RWPE2 (cell line): Measurements from ENCODE around the gene KIF11.
A peak's percentile ranks its signal among the peaks of the same experiment; 100 is the strongest.

Experiments
- ATAC-seq: fragments of 200-7000 bp; cut with Tn5 transposase; 3 replicates; pipeline ENCODE4 v1.9.1; 2021; ENCODE audit warnings: low read depth
- DNase-seq: peaks from one replicate; pipeline ENCODE4 v3.0.0-alpha.2; 2020; ENCODE audit warnings: low spot score
- H3K27ac ChIP-seq: fragments of 450-650 bp; 2 replicates; pipeline ENCODE4 v1.5.1; 2017; ENCODE audit warnings: mild to moderate bottlenecking; ENCODE audit not compliant: poor library complexity, severe bottlenecking
- H3K27me3 ChIP-seq: fragments of 250-450 bp; sonication (Bioruptor Pico); 2 replicates; pipeline ENCODE4 v1.5.1; 2021; ENCODE audit warnings: mild to moderate bottlenecking, moderate library complexity; ENCODE audit not compliant: insufficient read depth, poor library complexity, severe bottlenecking
- H3K36me3 ChIP-seq: fragments of 250-450 bp; sonication (Bioruptor Pico); 2 replicates; pipeline ENCODE4 v1.5.1; 2020; ENCODE audit warnings: low read depth, mild to moderate bottlenecking, moderate library complexity
- H3K4me1 ChIP-seq: fragments of 250-450 bp; sonication (Bioruptor Pico); 2 replicates; pipeline ENCODE4 v1.5.1; 2021; ENCODE audit warnings: mild to moderate bottlenecking, moderate library complexity; ENCODE audit not compliant: insufficient read depth, poor library complexity, severe bottlenecking
- H3K4me3 ChIP-seq: fragments of 250-450 bp; sonication (Bioruptor Pico); 2 replicates; pipeline ENCODE4 v1.5.1; 2021; ENCODE audit warnings: mild to moderate bottlenecking, moderate library complexity; ENCODE audit not compliant: severe bottlenecking
- H3K9me3 ChIP-seq: fragments of 250-450 bp; sonication (Bioruptor Pico); 2 replicates; pipeline ENCODE4 v1.5.1; 2021; ENCODE audit warnings: mild to moderate bottlenecking, moderate library complexity; ENCODE audit not compliant: severe bottlenecking
- CTCF ChIP-seq: fragments of 450-650 bp; IDR thresholded peaks from one replicate; pipeline ENCODE4 v1.5.1; 2017; ENCODE audit warnings: mild to moderate bottlenecking, moderate library complexity; ENCODE audit not compliant: poor library complexity, severe bottlenecking

KIF11 gene

GRCh38 chr10:92689663-92690210 is 96.8 kb downstream of the KIF11 start, which contains the start of gene HHEX:
Gene HHEX, plus strand, starts transcription at chr10:92689955. Its CDS starts 32 bp downstream, at chr10:92689987.
- H3K36me3 ChIP-seq: peaks cover 12% of the 10 kb centered on the region; the same call in 1 of the 2 replicates
- ATAC-seq (peak; percentile 87), DNase-seq (no peak)
- no peaks in the 10 kb centered on the region for H3K27me3 ChIP-seq
- TF ChIP-seq CTCF: no peak
- no peaks in the 10 kb centered on the region for H3K9me3 ChIP-seq
- no peaks in the 10 kb centered on the region for H3K4me1 ChIP-seq
- H3K27ac ChIP-seq: no peak within 1 kb of the TSS
- H3K4me3 ChIP-seq: peak within 1 kb of the TSS; percentile 91

- DNase-seq: peak; percentile 60
- peak; percentile 9; the same call in 2 of the 3 replicates for ATAC-seq
- Histone ChIP-seq H3K36me3 (peaks cover 12% of the 10 kb centered on the region; the same call in 1 of the 2 replicates), H3K4me1 (no peaks in the 10 kb centered on the region), H3K27ac (no peak overlapping the region), H3K9me3 (no peaks in the 10 kb centered on the region), H3K27me3 (no peaks in the 10 kb centered on the region), H3K4me3 (peak overlapping the region; percentile 91)
- no peak for TF ChIP-seq CTCF
Observed at GRCh38 chr10:92690211-92690914, 97.4 kb downstream of the KIF11 start.

GRCh38 chr10:92690915-92691590 is 98.1 kb downstream of the KIF11 start:
- no peak for ATAC-seq

GRCh38 chr10:92691591-92692079 is 98.7 kb downstream of the KIF11 start:
- DNase-seq (no peak), ATAC-seq (no peak)
- Histone ChIP-seq H3K4me1 (no peaks in the 10 kb centered on the region), H3K9me3 (no peaks in the 10 kb centered on the region), H3K27me3 (no peaks in the 10 kb centered on the region), H3K27ac (no peak overlapping the region), H3K36me3 (peaks cover 12% of the 10 kb centered on the region; the same call in 1 of the 2 replicates), H3K4me3 (no peak overlapping the region)
- no peak for TF ChIP-seq CTCF

More at GRCh38 chr10:92690915-92691590, 98.1 kb downstream of the KIF11 start:
- H3K4me3 ChIP-seq: peak overlapping the region; percentile 91
- H3K36me3 ChIP-seq: peaks cover 12% of the 10 kb centered on the region; the same call in 1 of the 2 replicates
- no peak for DNase-seq
- no peak overlapping the region for H3K27ac ChIP-seq
- no peaks in the 10 kb centered on the region for H3K4me1 ChIP-seq
- H3K9me3 ChIP-seq: no peaks in the 10 kb centered on the region
- TF ChIP-seq CTCF: no peak
- no peaks in the 10 kb centered on the region for H3K27me3 ChIP-seq
